ENCODE data around the gene CCDC89. TPM values are rescaled to one million over a fixed set of nuclear protein-coding genes. Genes with fewer than 3 reads are reported as not detected.

The CCDC89 gene
- total RNA-seq: 7.1 and 8.7 TPM in 2 replicates

GRCh38 chr11:85685820-85686459, at the start of gene CCDC89:
Gene CCDC89 (minus strand): TSS chr11:85686195. CDS start chr11:85686130, 65 bp downstream.

GRCh38 chr11:85664615-85665481, 21.1 kb downstream of the CCDC89 start, which contains the start of gene CREBZF:
Gene CREBZF (minus strand): TSS chr11:85665129. CDS start chr11:85664875, 254 bp downstream.

GRCh38 chr11:85647604-85648299, 38.2 kb downstream of the CCDC89 start, which contains the start of gene TMEM126A:
Gene TMEM126A (plus strand): TSS chr11:85647967. CDS start chr11:85650256, 2,289 bp downstream.

Other genes with a start within 250 kb of the CCDC89 start
- gene DLG2, start 58.9 kb downstream of the CCDC89 start, total RNA-seq: 3.3 TPM in 2 replicates
- gene TMEM126B, start 57.6 kb downstream of the CCDC89 start, total RNA-seq: 26.9 and 61.2 TPM in 2 replicates
- gene TMEM126A, start 38.2 kb downstream of the CCDC89 start, total RNA-seq: 38.4 and 40.5 TPM in 2 replicates
- gene CREBZF, start 21.1 kb downstream of the CCDC89 start, total RNA-seq: 36.1 and 36.6 TPM in 2 replicates
- 9.2 and 42.7 TPM in 2 replicates for gene SYTL2, start 124.9 kb upstream of the CCDC89 start, total RNA-seq
- gene CCDC83, start 169.2 kb upstream of the CCDC89 start, total RNA-seq: not detected in 2 replicates

All from bronchial smooth muscle cell (primary cell).